ENCODE measurements around the gene PTPRM. TPM values are rescaled to one million over a fixed set of nuclear protein-coding genes. Genes with fewer than 3 reads are reported as not detected.
A peak's percentile ranks its signal among the peaks of the same experiment; 100 is the strongest.

Gene PTPRM
- total RNA-seq, 1 experiment from 2014 or later, result 37.3 TPM

- no peak for DNase-seq (ENCODE audit: low spot score)
These were observed 101.3 kb downstream of the PTPRM start for GRCh38 chr18:7668392-7668791.

GRCh38 chr18:7669361-7669760, 102.2 kb downstream of the PTPRM start:
- no peak for DNase-seq (ENCODE audit: low spot score)

- no peak for DNase-seq (ENCODE audit: low spot score)
These were observed 104.0 kb downstream of the PTPRM start for GRCh38 chr18:7671105-7671504.

GRCh38 chr18:7676253-7676873, 109.2 kb downstream of the PTPRM start:
- DNase-seq (ENCODE audit: low spot score), result no peak

GRCh38 chr18:7677001-7677400, 109.9 kb downstream of the PTPRM start:
- DNase-seq (ENCODE audit: low spot score), result no peak

- no peak for DNase-seq (ENCODE audit: low spot score)
These were observed 110.3 kb downstream of the PTPRM start for GRCh38 chr18:7677424-7677823.

GRCh38 chr18:7678389-7678788, 111.3 kb downstream of the PTPRM start:
- no peak for DNase-seq (ENCODE audit: low spot score)

- DNase-seq (ENCODE audit: low spot score), result no peak
These were observed 111.7 kb downstream of the PTPRM start for GRCh38 chr18:7678801-7679200.

GRCh38 chr18:7681298-7681697, 114.2 kb downstream of the PTPRM start:
- DNase-seq (ENCODE audit: low spot score), result no peak

- no peak for DNase-seq (ENCODE audit: low spot score)
These were observed 115.2 kb downstream of the PTPRM start for GRCh38 chr18:7682321-7682720.

GRCh38 chr18:7683753-7684152, 116.6 kb downstream of the PTPRM start:
- no peak for DNase-seq (ENCODE audit: low spot score)

GRCh38 chr18:7684357-7684756, 117.2 kb downstream of the PTPRM start:
- no peak for DNase-seq (ENCODE audit: low spot score)

- peak; percentile 37 for DNase-seq (ENCODE audit: low spot score)
These were observed 117.8 kb downstream of the PTPRM start for GRCh38 chr18:7684966-7685365.

GRCh38 chr18:7686278-7686677, 119.2 kb downstream of the PTPRM start:
- DNase-seq (ENCODE audit: low spot score), result no peak

GRCh38 chr18:7688580-7688979, 121.5 kb downstream of the PTPRM start:
- DNase-seq (ENCODE audit: low spot score), result no peak

- DNase-seq (ENCODE audit: low spot score), result no peak
These were observed 124.1 kb downstream of the PTPRM start for GRCh38 chr18:7691206-7691605.

GRCh38 chr18:7696780-7697179, 129.7 kb downstream of the PTPRM start:
- no peak for DNase-seq (ENCODE audit: low spot score)

- DNase-seq (ENCODE audit: low spot score), result no peak
These were observed 130.2 kb downstream of the PTPRM start for GRCh38 chr18:7697306-7697705.

GRCh38 chr18:7711495-7711894, 144.4 kb downstream of the PTPRM start:
- no peak for DNase-seq (ENCODE audit: low spot score)

- no peak for DNase-seq (ENCODE audit: low spot score)
These were observed 153.3 kb downstream of the PTPRM start for GRCh38 chr18:7720395-7720794.

GRCh38 chr18:7721532-7721931, 154.4 kb downstream of the PTPRM start:
- DNase-seq (ENCODE audit: low spot score), result no peak

GRCh38 chr18:7722955-7723354, 155.8 kb downstream of the PTPRM start:
- no peak for DNase-seq (ENCODE audit: low spot score)

GRCh38 chr18:7723558-7723957, 156.4 kb downstream of the PTPRM start:
- no peak for DNase-seq (ENCODE audit: low spot score)

- DNase-seq (ENCODE audit: low spot score), result no peak
These were observed 158.4 kb downstream of the PTPRM start for GRCh38 chr18:7725473-7725872.

Data from H4 (cell line).